Measurements from ENCODE around the gene KCTD8. TPM values are rescaled to one million over a fixed set of nuclear protein-coding genes. Genes with fewer than 3 reads are reported as not detected.

KCTD8 gene
- total RNA-seq, 1 donor, result under 0.01 TPM

- DNase-seq (ENCODE audit: low read depth), result no peak
- no peak for TF ChIP-seq CTCF (IDR thresholded peaks at IDR 0.05; ENCODE audit: insufficient read depth, low read depth, low read length)
- H3K4me3 ChIP-seq (ENCODE audit: low read depth, low read length), result no peak overlapping the region
Measured at GRCh38 chr4:44279066-44279465, 169.5 kb downstream of the KCTD8 start.

- no peak for TF ChIP-seq CTCF (IDR thresholded peaks at IDR 0.05; ENCODE audit: insufficient read depth, low read depth, low read length)
- no peak for DNase-seq (ENCODE audit: low read depth)
- H3K4me3 ChIP-seq (ENCODE audit: low read depth, low read length), result no peak overlapping the region
Measured at GRCh38 chr4:44257461-44257860, 191.1 kb downstream of the KCTD8 start.

GRCh38 chr4:44256414-44256813, 192.2 kb downstream of the KCTD8 start:
- no peak for DNase-seq (ENCODE audit: low read depth)

GRCh38 chr4:44237643-44238042, 211.0 kb downstream of the KCTD8 start:
- DNase-seq (ENCODE audit: low read depth), result no peak
- H3K4me3 ChIP-seq (ENCODE audit: low read depth, low read length), result no peak overlapping the region
- TF ChIP-seq CTCF (IDR thresholded peaks at IDR 0.05; ENCODE audit: insufficient read depth, low read depth, low read length), result no peak

More at GRCh38 chr4:44256414-44256813, 192.2 kb downstream of the KCTD8 start:
- no peak overlapping the region for H3K4me3 ChIP-seq (ENCODE audit: low read depth, low read length)
- no peak for TF ChIP-seq CTCF (IDR thresholded peaks at IDR 0.05; ENCODE audit: insufficient read depth, low read depth, low read length)

- no peak for TF ChIP-seq CTCF (IDR thresholded peaks at IDR 0.05; ENCODE audit: insufficient read depth, low read depth, low read length)
- no peak for DNase-seq (ENCODE audit: low read depth)
Measured at GRCh38 chr4:44235897-44236296, 212.7 kb downstream of the KCTD8 start.

GRCh38 chr4:44232262-44232661, 216.3 kb downstream of the KCTD8 start:
- TF ChIP-seq CTCF (IDR thresholded peaks at IDR 0.05; ENCODE audit: insufficient read depth, low read depth, low read length), result no peak
- H3K4me3 ChIP-seq (ENCODE audit: low read depth, low read length), result no peak overlapping the region
- no peak for DNase-seq (ENCODE audit: low read depth)

More at GRCh38 chr4:44235897-44236296, 212.7 kb downstream of the KCTD8 start:
- H3K4me3 ChIP-seq (ENCODE audit: low read depth, low read length), result no peak overlapping the region

GRCh38 chr4:44231006-44231405, 217.6 kb downstream of the KCTD8 start:
- no peak for DNase-seq (ENCODE audit: low read depth)
- no peak for TF ChIP-seq CTCF (IDR thresholded peaks at IDR 0.05; ENCODE audit: insufficient read depth, low read depth, low read length)
- H3K4me3 ChIP-seq (ENCODE audit: low read depth, low read length), result no peak overlapping the region
